GM18870 (cell line): ENCODE measurements around the gene KAZN.

ENCODE experiments used
- ATAC-seq: cut with Tn5 transposase; IDR thresholded peaks from one replicate; pipeline ENCODE4 v1.9.1; 2021; ENCODE audit warnings: moderate library complexity; ENCODE audit not compliant: unreplicated experiment

The KAZN gene

DNA sequence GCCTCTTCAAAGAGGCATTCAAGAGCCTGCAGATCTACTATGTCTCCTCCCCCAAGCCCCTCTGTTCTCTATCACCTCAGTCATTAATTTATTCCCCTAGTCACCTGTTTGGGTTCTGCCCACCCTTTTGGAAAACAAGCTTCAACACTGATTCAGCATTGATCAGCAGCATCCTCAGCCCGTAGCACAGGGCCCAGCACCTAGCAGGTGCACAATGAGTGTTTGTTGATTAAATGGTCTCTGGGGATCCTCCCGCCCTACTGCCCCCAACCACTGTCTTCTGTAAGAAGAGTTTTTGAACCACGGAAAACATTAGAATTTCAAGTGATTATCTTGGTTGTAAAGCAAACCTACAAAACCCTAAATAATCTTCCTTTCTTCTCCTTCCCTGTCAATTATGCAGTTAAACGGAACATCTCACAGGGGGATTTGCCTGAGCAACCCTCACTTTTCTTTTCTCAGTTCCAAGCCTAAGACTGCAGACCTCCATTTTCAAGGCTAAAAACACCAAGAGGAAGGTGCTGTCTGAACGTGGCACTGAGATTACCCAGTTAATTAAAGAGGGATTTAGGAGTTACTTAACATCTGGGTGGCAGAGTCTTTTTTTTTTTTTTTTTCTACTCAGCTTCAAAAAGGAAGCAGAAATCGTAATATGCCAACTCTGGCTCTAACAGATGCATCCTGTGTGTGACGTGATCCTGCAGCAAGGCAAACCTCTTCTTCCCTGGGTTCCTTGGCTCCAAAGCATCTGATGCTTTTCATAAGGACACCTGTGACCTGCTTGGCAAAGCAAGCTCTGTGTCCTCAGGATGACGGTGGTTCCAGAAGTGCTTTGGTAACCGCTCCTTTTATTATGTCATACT lies 163.0 kb downstream of the KAZN start:
- no peak for ATAC-seq

DNA sequence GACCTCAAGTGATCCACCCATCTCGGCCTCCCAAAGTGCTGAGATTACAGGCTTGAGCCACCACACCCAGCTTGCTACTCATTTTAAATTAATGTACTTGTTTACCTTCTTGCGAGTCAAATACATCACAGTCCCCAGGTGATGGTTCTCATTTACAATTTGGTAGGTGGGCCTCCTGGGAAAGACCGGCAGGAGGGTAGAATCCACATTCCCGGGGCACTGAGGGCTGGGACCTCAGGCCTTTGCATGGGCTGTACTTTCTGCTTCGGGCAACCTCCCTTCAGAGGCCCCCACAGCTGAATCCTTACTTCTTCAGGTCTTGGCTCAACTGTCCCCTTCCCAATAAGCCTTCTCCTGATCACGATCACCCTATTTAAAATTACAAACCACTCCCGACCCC lies 165.5 kb downstream of the KAZN start:
- no peak for ATAC-seq

DNA sequence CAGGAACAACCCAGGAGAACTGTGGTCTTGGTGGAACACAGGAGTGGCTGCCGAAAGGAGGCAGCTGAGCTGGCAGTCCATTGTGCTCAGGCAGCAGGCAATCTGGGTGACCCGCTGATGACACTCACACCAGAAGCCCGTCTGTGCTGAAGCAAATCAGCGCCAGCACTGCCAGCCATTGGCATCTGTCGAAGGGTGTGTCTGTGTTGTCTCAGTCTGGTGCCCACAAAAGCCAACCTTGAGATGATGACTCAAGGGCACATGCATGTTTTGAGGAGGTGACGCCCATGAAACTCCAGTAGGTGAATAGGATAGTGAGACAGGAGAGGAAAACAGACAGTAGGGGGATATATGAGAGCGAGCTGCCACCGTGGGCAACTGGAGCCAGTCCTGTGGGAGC lies 167.3 kb downstream of the KAZN start:
- no peak for ATAC-seq

DNA sequence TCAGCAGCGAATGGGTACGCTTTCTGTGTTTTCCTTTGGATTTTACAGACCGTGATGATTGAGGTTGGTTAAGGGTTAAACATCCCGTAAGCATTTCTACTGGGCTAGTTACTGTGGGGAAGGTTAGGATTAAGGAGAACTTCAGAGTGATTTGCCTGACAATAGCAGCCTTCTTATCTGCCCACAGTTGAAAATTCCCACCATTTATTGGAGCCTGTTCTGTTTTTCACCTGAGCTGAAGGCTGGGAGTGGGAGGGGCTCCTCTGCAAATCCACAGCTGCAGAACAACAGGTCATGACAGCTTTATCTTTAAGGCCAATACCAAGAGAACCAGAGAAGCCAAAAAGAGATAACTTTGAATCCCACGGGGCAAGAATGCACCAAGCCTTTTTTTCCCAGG lies 168.6 kb downstream of the KAZN start:
- no peak for ATAC-seq

DNA sequence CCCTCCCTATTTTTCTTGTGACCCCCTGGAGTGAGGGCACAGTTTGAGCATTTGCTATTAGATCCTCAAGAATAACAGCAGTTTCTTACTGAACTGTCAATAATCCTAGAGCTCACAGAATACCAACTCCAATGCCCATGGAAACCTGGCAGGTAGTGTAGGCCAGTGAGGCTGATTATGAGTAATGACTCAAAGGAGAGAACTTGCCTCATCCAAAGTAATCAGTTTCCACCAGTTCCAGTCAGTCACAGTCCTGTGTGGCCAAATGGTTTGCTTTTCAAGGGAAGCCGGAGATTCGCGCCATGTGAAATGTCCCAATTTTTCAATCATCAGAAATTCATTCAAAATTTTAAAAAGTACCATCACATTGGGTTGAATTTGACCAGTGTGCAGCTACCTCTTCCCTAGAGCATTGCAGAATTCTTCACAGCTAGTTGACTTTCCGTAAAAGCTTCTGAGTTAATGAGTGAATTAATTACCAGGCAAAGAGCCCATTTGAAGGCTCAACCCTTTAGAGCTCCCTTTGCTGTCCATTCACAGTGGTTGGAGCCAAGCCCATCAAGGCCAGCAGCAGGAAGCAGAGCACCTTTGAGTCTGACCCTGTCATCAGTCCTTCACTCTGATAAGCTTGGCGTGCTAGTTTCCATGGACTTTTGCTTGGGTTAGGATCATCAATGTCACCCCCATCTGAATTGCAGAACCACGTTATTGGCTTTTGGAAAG lies 170.3 kb downstream of the KAZN start:
- ATAC-seq = no peak

DNA sequence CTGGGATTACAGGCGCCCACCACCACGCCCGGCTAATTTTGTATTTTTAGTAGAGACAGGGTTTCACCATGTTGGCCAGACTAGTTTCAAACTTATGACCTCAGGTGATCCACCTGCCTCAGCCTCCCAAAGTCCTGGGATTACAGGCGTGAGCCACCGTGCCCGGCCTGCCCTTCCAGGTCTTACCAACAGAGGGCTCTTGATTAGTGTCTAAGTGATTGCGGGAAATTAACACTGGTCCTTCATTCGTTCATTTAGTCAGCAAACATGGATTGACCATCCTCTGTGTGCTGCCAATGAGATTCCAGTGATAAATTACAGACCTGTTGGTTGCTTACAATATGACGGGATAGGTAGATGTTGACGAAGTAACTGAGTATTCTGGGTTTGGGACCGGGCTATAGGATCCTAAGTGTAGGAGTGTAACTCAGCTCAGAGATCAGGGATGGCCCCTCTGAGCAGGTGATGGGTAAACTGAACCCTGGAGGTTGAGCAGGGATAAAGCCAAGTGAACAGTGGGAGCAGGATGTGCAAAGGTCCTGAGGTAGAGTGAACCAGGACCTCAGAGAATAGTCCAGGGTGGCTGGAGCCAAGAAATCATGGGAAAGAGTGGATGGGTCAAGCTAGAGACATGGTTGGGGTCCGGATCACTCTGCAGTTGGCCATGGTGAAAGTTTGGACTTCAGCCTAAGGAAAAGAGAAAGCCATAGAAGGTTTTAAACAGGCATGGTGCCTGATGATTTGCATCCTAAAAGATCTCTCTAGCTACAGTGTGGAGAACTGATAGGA lies 171.2 kb downstream of the KAZN start:
- ATAC-seq = no peak

DNA sequence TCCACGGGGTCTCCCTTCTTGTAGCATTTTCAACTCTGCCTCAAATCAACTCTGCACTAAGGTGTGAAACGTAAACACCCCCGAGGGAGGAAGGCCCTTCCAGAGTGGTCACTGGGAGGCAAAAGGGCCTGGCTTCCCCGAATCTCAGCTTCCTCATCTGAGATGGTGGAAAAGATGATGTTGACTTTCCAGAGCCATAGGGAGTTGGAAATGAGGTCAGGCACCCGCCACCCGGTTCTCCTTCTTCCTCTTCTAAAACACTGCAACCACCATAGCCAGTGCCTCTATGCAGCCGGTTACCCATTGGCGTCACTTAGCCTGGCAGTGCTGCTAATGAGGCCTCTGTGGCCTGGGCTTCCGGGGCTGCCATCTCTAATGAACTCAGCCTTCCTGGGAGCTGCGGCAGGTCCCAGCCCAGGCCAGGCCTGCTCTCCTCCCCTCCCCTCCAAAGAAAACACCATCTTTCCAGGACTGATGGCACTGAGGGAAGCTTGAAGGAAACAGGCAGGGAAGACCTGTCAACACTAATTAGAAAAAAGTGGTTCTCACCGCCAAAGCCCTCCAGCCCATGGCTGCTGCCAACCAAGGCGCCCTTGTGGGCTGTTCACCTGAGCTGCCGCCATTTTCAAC lies 175.0 kb downstream of the KAZN start:
- ATAC-seq = no peak

DNA sequence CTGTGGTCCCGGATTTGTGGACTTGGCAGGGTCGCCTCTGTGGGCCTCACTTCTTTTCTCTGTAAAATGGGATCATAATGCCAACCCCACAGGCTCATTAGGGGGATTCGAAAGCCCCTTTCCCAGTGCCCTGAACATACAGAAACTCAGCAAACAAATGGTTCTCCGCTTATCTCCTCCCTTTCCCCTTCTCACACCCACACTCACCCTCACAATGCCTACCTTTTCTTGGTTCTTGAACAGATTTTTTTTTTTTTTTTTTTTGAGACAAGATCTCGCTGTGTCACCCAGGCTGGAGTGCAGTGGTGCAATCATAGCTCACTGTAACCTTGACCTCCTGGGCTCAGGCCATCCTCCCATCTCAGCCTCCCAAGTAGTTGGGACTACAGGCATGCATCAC lies 175.7 kb downstream of the KAZN start:
- ATAC-seq = no peak

DNA sequence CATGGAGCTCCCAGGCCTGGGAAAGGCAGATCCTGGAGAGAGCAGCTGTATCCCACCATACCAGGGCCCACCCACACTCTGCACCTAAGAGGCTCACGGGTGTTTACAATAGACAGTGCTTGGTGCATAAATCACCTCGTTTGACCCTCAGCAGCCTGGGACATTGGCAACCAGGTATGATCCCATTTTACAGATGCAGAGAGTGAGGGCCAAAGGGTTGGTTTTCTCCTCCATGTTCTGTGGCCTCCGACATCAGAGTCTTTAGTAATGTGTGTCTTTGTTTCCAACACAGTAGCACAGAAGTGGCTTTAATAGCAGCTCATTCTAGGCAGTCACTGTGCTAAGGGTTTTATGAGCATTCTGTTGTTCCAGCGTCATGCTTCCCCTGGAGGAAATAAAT lies 176.5 kb downstream of the KAZN start:
- no peak for ATAC-seq

DNA sequence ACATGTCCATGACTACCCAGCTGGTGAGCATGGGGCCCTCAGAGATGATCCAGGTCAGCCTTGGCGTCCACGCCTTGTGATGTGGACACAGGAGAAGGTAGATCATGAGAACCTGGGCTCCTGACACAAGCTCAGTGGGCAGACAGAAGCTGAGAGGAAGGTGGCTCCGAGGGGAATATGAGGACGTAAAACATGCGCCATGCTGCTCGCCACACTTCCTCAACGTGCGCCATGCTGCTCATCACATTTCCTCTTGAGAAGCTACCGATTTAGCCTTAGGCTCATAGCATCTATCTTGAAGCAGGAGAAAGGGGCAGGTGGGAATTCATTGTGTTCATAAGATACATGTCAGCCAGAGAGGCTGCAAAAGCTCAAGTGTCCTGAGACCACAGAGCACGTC lies 176.9 kb downstream of the KAZN start:
- no peak for ATAC-seq

DNA sequence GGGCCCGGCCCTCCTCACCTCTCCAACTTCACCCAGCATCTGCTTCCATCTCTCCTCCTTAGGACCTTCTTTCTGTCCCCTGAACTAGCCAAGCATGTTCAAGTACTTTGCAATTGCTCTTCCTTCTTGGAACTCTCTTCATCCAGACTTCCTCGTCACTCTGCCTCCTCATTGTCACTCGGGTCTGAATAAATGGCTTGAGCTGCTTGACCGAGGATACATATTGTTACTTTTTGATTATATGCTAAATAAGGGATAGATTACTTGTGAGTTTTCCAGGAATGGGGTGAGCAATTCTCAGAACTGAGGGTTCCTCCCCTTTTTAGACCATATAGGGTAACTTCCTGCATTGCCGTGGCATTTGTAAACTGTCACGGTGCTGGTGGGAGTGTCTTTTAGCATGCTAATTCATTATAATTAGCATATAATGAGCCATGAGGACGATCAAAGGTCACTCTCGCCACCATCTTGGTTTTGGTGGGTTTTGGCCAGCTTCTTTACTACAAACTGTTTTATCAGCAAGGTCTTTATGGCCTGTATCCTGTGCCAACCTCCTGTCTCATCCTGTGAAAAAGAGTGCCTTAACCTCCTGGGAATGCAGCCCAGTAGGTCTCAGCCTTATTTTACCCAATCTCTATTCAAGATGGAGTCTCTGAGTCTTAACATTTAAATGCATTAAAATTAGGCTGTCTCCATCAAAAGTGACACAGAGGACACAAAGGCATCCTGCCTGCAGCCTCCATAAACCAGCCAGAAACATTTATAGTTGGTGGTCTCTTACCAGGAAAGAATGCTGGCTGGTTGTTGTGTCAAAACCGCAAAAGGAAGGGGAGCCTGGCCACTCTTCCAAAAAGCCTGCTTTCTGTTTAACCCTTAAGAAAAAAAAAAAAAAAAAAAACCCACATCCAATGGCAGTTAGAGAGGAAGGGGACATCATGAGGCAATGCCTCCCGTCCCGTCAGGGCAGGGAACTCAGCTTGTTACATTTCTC lies 179.3 kb downstream of the KAZN start:
- no peak for ATAC-seq

DNA sequence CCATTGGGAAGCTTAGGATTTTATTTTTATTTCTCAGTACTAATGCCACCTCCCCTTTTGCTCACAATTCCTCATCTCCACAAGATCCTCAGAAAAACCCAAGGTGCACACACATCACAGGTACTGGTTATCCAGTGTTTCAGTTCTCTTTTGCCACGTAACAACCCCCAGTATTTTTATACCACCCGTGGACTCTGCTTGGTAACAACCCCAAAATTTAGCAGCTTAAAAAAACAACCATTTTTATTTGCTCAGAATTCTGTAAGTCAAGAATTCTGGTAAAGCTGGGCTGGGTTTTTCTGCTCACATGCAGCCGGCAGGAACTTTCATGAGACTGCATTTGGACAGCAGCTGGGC lies 180.0 kb downstream of the KAZN start:
- no peak for ATAC-seq

DNA sequence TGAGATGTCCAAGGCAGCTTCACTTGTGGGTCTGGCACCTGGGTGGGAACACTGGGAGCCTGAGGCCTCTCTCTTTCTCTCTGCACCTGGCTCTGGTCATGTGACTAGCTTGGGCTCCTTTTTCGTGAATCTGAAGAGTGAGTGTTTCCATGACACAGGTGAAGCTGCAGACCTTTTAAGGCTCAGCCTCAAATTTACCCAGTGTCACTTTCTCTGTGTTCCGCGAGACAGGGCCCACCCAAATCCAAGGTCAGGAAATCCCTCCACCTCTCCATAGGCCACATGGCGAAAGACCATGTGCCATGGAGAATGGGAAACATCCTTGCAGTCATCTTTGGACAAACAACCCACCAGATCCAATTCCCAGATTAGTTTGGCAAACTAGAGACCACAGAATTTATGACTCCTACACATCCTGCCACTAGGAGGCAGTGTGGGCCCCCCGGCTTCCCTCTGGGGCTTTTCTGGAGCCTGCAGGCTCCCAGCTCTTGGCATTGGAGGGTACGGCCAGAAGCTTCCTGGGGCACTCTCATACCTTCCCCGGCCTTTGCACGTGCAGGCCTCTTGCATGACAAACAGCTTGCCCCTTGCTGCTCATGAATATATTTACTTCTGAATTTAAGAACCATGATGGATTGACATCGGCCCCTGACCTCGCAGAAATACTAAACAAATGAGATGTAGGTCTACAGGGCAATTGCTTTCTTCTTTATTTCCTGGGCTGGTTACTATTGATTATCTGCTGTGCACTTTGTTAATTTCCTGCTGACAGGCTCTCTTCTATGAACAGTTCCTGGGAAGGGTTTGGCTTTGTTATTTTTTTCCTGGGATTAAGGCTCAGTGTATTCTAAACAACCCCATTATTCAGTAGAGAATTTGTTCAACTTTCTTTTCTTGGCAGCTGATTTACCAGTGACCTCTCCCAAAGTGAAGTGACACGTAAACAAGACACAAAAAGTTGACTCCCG lies 180.7 kb downstream of the KAZN start:
- no peak for ATAC-seq

DNA sequence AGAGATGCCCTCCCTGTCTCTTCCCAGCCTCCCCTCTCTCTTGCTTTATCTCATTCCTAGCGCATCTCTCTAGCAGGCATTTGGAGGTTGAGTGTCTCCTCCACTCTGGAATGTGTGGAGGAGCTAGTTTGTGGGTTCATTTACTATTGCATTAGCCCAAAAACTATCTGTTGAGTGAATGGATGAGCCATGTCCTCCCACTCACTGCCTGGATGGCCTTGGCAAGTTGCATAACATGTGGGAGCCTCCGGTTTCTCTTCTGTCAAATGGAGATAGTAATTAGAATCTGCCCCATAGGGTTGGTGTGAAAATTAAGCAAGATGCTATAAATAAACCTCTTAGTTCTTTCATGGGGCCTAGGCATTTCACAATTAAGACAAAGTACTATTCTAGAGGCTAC lies 181.8 kb downstream of the KAZN start:
- ATAC-seq = no peak

DNA sequence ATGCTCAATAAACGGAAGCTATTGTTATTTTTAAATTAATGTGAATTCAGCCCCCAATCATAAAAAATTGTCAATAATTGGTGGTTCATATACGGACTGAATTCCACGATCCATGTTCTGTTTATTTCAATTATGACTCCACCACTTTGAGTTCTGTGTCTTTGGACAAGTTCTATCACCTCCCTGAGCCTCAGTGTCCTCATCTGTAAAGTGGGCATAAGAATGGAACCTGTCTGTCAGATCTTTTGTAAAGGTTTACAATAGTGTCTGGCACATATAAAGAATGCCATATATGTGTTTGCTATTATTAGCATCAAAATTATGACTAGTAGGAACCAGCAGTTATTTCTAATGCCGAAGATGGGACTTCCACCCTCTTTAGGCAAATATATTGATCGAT lies 183.3 kb downstream of the KAZN start:
- no peak for ATAC-seq

DNA sequence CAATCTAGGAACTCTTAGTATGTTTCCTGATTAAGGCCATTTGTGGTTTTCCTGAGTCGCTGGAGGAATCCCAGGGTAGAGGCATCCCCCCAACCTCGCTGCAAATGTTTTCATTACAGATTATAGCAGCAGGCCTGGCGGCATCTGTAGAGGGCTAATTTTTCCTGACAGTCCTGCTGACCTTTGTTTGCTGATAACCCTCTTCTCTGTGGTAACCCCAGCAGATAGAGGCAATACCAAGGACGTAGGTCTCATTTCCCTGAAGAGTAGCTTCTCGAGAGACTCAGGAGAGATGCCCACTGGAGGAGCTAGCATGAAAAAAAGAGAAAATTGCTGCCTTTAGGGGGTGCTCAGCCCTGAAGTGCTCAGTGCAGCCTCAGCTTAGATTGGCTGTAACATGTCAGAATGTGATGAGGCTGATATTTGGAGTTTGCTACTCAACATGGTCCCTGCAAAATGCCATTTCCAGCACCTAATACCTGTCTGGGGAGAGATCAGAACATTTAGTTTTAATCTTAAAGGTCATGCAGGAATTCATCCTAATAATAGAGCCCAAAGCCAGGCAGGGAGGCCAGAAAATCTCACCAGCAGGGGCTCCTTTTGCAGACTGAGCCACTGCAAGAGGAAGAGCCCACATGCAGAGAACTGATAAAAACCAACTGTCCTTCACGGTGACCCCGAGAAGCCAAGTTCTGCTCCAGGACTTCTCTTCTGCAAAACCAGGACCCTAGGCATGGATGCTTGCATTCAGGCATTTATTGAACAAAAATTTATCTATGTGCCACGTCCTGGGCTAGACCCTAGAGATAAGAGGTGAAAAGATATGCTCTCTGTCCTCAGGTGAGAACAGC lies 184.5 kb downstream of the KAZN start:
- no peak for ATAC-seq

DNA sequence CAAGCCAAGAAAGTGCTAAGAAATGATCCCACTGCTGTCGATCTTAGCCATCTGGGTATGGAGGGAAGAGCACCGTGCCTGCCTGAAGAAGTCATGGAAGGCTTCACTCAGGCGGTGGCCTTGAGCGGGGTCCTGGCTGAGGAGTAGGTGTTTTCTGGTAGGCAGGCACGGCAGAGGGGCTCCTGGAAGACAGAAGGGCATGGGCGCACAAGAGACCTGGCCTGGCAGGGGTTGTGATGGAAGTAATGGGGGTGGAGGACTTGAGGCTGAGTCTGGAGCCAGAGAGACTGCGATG lies 185.1 kb downstream of the KAZN start:
- ATAC-seq = no peak
